Body of pancreas (tissue), 4 donors: ENCODE data around the gene PCDH15. TPM values are rescaled to one million over a fixed set of nuclear protein-coding genes. Genes with fewer than 3 reads are reported as not detected.

Source experiments
- ATAC-seq: fragments of 150-250 bp; one replicate; pipeline ENCODE4 v1.9.1; 2016
- DNase-seq, 4 donors: peaks; one replicate each; pipeline ENCODE4 v3.0.0-alpha.2; 2019
- H3K27ac ChIP-seq, 4 donors: fragments of 200-600 bp; sonication (generic); 1 replicate in 3 of 4; 2 replicates in 1 of 4; pipeline versions ENCODE4 v1.5.1 to v1.6.1; 2016 to 2019; ENCODE audit warnings: mild to moderate bottlenecking in 1 of 4, mixed read lengths in 1 of 4, moderate library complexity in 1 of 4
- H3K27me3 ChIP-seq, 2 donors: fragments of 200-600 bp; sonication (generic); one replicate each; pipeline ENCODE4 v1.6.0; 2016; ENCODE audit warnings: mild to moderate bottlenecking in 1 of 2
- H3K36me3 ChIP-seq, 2 donors: fragments of 200-600 bp; sonication (generic); replicated peaks in 1 of 2; 2 replicates each; pipeline ENCODE4 v1.5.1; 2016; ENCODE audit warnings: low read depth in 2 of 2; ENCODE audit not compliant: insufficient read depth in 1 of 2
- H3K4me1 ChIP-seq: fragments of 200-600 bp; sonication (generic); one replicate; pipeline ENCODE4 v1.6.0; 2016
- H3K4me3 ChIP-seq, 2 donors: fragments of 200-600 bp; sonication (generic); 1 replicate in 1 of 2; 2 replicates in 1 of 2; pipeline ENCODE4 v1.5.1; 2016 to 2019
- H3K9me3 ChIP-seq, 3 donors: fragments of 200-600 bp; sonication (generic); 1 replicate in 2 of 3; 2 replicates in 1 of 3; pipeline ENCODE4 v1.5.1; 2016
- POLR2A ChIP-seq, 3 donors: fragments of 450-650 bp; IDR thresholded peaks; one replicate each; pipeline ENCODE4 v1.6.1; 2016; ENCODE audit warnings: antibody characterized with exemption in 3 of 3, mild to moderate bottlenecking in 2 of 3
- WGBS, 2 donors: methylation state at CpG; one replicate each; pipeline ENCODE4 v1.1.5; 2017; 5-methylcytosine and 5-hydroxymethylcytosine counted together
- intact Hi-C: fragments of 100-400 bp; cut with DNase I; formaldehyde crosslinking; loops from one replicate; pipeline ENCODE4 v1.15.1; 2023
- total RNA-seq, 2 donors: library from RNA; depleted of rRNA; stranded (reverse); fragments of >200 nt; gene quantifications; one replicate each; pipeline ENCODE4 v1.1.0, GENCODE V29; 2016
- TF ChIP-seq, protein P1 (sequence below), 7 experiments: fragments of 450-650 bp in 4 of 7; fragments of 200-600 bp in 3 of 7; sonication (generic) in 3 of 7; IDR thresholded peaks; one replicate each; pipeline ENCODE4 v1.5.1; 2016 to 2019; ENCODE audit warnings: antibody characterized with exemption in 7 of 7

Gene PCDH15
- total RNA-seq, 2 donors from 2014 or later: not detected

- no peaks in the 10 kb centered on the region for H3K36me3 ChIP-seq
- TF ChIP-seq, protein P1, sequence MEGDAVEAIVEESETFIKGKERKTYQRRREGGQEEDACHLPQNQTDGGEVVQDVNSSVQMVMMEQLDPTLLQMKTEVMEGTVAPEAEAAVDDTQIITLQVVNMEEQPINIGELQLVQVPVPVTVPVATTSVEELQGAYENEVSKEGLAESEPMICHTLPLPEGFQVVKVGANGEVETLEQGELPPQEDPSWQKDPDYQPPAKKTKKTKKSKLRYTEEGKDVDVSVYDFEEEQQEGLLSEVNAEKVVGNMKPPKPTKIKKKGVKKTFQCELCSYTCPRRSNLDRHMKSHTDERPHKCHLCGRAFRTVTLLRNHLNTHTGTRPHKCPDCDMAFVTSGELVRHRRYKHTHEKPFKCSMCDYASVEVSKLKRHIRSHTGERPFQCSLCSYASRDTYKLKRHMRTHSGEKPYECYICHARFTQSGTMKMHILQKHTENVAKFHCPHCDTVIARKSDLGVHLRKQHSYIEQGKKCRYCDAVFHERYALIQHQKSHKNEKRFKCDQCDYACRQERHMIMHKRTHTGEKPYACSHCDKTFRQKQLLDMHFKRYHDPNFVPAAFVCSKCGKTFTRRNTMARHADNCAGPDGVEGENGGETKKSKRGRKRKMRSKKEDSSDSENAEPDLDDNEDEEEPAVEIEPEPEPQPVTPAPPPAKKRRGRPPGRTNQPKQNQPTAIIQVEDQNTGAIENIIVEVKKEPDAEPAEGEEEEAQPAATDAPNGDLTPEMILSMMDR (IDR thresholded peaks at IDR 0.05): no peak
- no peak for TF ChIP-seq POLR2A (IDR thresholded peaks at IDR 0.05)
- H3K9me3 ChIP-seq: no peaks in the 10 kb centered on the region
- no peak overlapping the region for H3K27ac ChIP-seq
- ATAC-seq (no peak), DNase-seq (no peak)
- intact Hi-C loops: no loop called here
- no peaks in the 10 kb centered on the region for H3K27me3 ChIP-seq
- H3K4me3 ChIP-seq: no peak overlapping the region
- WGBS, 2 donors: 67 to 78% methylated on average over 2 of the region's 2 CpGs
- no peaks in the 10 kb centered on the region for H3K4me1 ChIP-seq
These were observed 516.4 kb downstream of the PCDH15 start for GRCh38 chr10:54284526-54285193.

- intact Hi-C loops: no loop called here
- no peak for DNase-seq
- TF ChIP-seq, protein P1 (IDR thresholded peaks at IDR 0.05): no peak
- no peak for TF ChIP-seq POLR2A (IDR thresholded peaks at IDR 0.05)
- no peak for ATAC-seq
- no peaks in the 10 kb centered on the region for H3K36me3 ChIP-seq
- H3K4me1 ChIP-seq: no peaks in the 10 kb centered on the region
- no peak overlapping the region for H3K27ac ChIP-seq
- no peaks in the 10 kb centered on the region for H3K27me3 ChIP-seq
- H3K4me3 ChIP-seq: no peak overlapping the region
- H3K9me3 ChIP-seq: no peaks in the 10 kb centered on the region
- 23 to 26% methylated on average over 2 of the region's 2 CpGs for WGBS, 2 donors
These were observed 519.0 kb downstream of the PCDH15 start for GRCh38 chr10:54282012-54282411.

DNA sequence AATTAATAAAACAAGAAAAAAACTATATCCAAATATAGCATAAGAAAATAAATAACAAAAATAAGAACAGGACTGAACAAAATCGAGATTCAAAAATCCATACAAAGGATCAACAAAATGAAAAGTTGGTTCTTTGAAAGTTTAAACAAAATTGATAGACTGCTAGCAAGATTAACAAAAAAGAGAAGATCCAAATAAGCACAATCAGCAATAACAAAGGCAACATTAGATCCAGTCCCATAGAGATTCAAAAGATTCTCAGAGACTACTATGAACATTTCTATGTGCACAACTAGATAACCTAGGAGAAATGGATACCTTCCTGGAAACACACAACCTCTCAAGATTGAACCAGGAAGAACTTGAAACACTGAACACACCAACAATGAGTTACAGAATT lies 534.6 kb downstream of the PCDH15 start:
- Histone ChIP-seq H3K27ac (no peak overlapping the region), H3K4me3 (no peak overlapping the region), H3K36me3 (no peaks in the 10 kb centered on the region), H3K4me1 (no peaks in the 10 kb centered on the region), H3K27me3 (no peaks in the 10 kb centered on the region), H3K9me3 (no peaks in the 10 kb centered on the region)
- TF ChIP-seq, protein P1 (IDR thresholded peaks at IDR 0.05): no peak
- TF ChIP-seq POLR2A (IDR thresholded peaks at IDR 0.05): no peak
- WGBS, 2 donors: 27 to 29% methylated on average over 1 of the region's 1 CpG
- no peak for DNase-seq
- intact Hi-C loops: no loop called here
- no peak for ATAC-seq

- intact Hi-C loops: no loop called here
- no peaks in the 10 kb centered on the region for H3K36me3 ChIP-seq
- WGBS, 2 donors: 69 to 71% methylated on average over 4 to 5 of the region's 5 CpGs
- no peak overlapping the region for H3K27ac ChIP-seq
- no peak for ATAC-seq
- TF ChIP-seq, protein P1 (IDR thresholded peaks at IDR 0.05): no peak
- TF ChIP-seq POLR2A (IDR thresholded peaks at IDR 0.05): no peak
- H3K9me3 ChIP-seq: no peaks in the 10 kb centered on the region
- no peak overlapping the region for H3K4me3 ChIP-seq
- no peaks in the 10 kb centered on the region for H3K4me1 ChIP-seq
- DNase-seq: no peak
- no peaks in the 10 kb centered on the region for H3K27me3 ChIP-seq
These were observed 538.3 kb downstream of the PCDH15 start for GRCh38 chr10:54262726-54263125.

- H3K4me1 ChIP-seq: no peaks in the 10 kb centered on the region
- intact Hi-C loops: no loop called here
- DNase-seq: no peak
- H3K27ac ChIP-seq: no peak overlapping the region
- TF ChIP-seq, protein P1 (IDR thresholded peaks at IDR 0.05): no peak
- no peak for TF ChIP-seq POLR2A (IDR thresholded peaks at IDR 0.05)
- H3K27me3 ChIP-seq: no peaks in the 10 kb centered on the region
- no peaks in the 10 kb centered on the region for H3K9me3 ChIP-seq
- 39 to 61% methylated on average over 2 of the region's 2 CpGs for WGBS, 2 donors
- H3K4me3 ChIP-seq: no peak overlapping the region
- H3K36me3 ChIP-seq: no peaks in the 10 kb centered on the region
- ATAC-seq: no peak
These were observed 541.9 kb downstream of the PCDH15 start for GRCh38 chr10:54259104-54259503.
